PC-9 (cell line): ENCODE results near the gene VPS29. TPM values are rescaled to one million over a fixed set of nuclear protein-coding genes. Genes with fewer than 3 reads are reported as not detected.

Experiments
- BruUV-seq: library from RNA; stranded (reverse); fragments of 400-500 nt; replicated peaks from 2 replicates; lab custom pipeline; 2021; lab: Mats Ljungman, UMichigan
- CTCF ChIA-PET: fragments of 300-600 bp; sonication (Branson Sonifier 250); formaldehyde crosslinking; loops from one replicate; lab custom pipeline; 2022; ENCODE audit warnings: antibody characterized with exemption; lab: Charles Lee
- POLR2A ChIA-PET: fragments of 300-600 bp; sonication (Branson Sonifier 250); formaldehyde crosslinking; loops from one replicate; lab custom pipeline; 2022; ENCODE audit warnings: antibody characterized with exemption; ENCODE audit not compliant: unreplicated experiment; lab: Charles Lee
- DNase-seq, 2 experiments: peaks; one replicate each; pipeline versions ENCODE4 v3.0.0 to v3.0.0-alpha.2; 2015 to 2022; ENCODE audit warnings: mixed read lengths in 1 of 2
- H2AFZ ChIP-seq: fragments of 200-600 bp; sonication (generic); 2 replicates; pipeline ENCODE4 v1.8.1; 2017; ENCODE audit warnings: antibody characterized with exemption
- H3F3A ChIP-seq: fragments of 200-600 bp; sonication (generic); 2 replicates; pipeline ENCODE4 v1.8.1; 2017; ENCODE audit warnings: antibody characterized with exemption, mild to moderate bottlenecking, low read depth; ENCODE audit not compliant: insufficient read depth
- H3K27ac ChIP-seq: fragments of 200-600 bp; sonication (generic); 2 replicates; pipeline ENCODE4 v1.6.1; 2016; ENCODE audit warnings: mixed run types
- H3K27me3 ChIP-seq: fragments of 200-600 bp; sonication (generic); 2 replicates; pipeline ENCODE4 v1.6.1; 2016; ENCODE audit warnings: low read depth, mixed run types; ENCODE audit not compliant: insufficient read depth
- H3K36me3 ChIP-seq: fragments of 200-600 bp; sonication (generic); 2 replicates; pipeline ENCODE4 v1.6.1; 2016; ENCODE audit warnings: low read depth, mixed run types
- H3K4me1 ChIP-seq: fragments of 200-600 bp; sonication (generic); replicated peaks from 2 replicates; pipeline ENCODE4 v1.6.1; 2016; ENCODE audit warnings: mixed run types; ENCODE audit not compliant: insufficient read depth
- H3K4me2 ChIP-seq: fragments of 200-600 bp; sonication (generic); 2 replicates; pipeline ENCODE4 v1.6.1; 2017; ENCODE audit warnings: mixed run types
- H3K4me3 ChIP-seq: fragments of 200-600 bp; sonication (generic); 2 replicates; pipeline ENCODE4 v1.6.1; 2016; ENCODE audit warnings: mixed run types
- H3K79me2 ChIP-seq: fragments of 200-600 bp; sonication (generic); 2 replicates; pipeline ENCODE4 v1.6.1; 2017; ENCODE audit warnings: low read depth, mixed run types
- H3K9me2 ChIP-seq: fragments of 200-600 bp; sonication (generic); 2 replicates; pipeline ENCODE4 v1.8.1; 2017; ENCODE audit warnings: mild to moderate bottlenecking; ENCODE audit not compliant: insufficient read depth
- H3K9me3 ChIP-seq: fragments of 200-600 bp; sonication (generic); 2 replicates; pipeline ENCODE4 v1.8.1; 2016; ENCODE audit warnings: low read depth; ENCODE audit not compliant: insufficient read depth
- H4K20me1 ChIP-seq: fragments of 200-600 bp; sonication (generic); 2 replicates; pipeline ENCODE4 v1.8.1; 2017; ENCODE audit not compliant: insufficient read depth
- EZH2 ChIP-seq: fragments of 200-600 bp; sonication (generic); IDR thresholded peaks from 2 replicates; pipeline ENCODE4 v1.8.0; 2017; ENCODE audit warnings: antibody characterized with exemption, low read depth
- intact Hi-C: fragments of 100-400 bp; cut with micrococcal nuclease; formaldehyde crosslinking; loops from one replicate; pipeline ENCODE4 v1.10.0; 2022; ENCODE audit not compliant: unreplicated experiment
- total RNA-seq: library from RNA; stranded (reverse); gene quantifications from 2 replicates; pipeline ENCODE4 v1.2.3, GENCODE V29; 2021
- TF ChIP-seq, protein P1 (sequence below): fragments of 200-600 bp; sonication (generic); conservative IDR thresholded peaks from 2 replicates; pipeline ENCODE4 v1.6.1; 2017; ENCODE audit warnings: mixed run types, antibody characterized with exemption, mild to moderate bottlenecking, moderate library complexity

The VPS29 gene
- total RNA-seq, 1 experiment from 2014 or later, result 114 TPM

DNA sequence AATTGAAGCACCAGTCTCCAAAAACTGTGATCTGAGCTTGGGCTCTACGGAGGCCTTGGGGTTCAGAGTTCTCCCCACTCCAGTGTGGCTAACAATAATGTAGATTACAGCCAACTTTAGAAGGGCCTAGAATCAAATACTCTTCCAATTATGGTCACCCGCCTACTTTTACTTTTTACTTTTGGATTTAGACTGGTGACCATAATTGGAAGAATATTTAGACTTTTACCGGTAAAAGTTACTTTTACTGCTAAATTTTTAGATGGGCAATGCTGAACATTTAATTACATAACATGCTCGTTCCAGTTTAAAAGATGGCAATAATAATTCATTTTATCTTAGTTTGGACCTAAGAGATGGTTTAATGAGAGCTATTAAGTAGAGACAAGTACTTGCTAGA, 42.1 kb upstream of the VPS29 start:
- ChIA-PET CTCF (no interaction called here), POLR2A (interaction anchor here (0.6 kb wide), 1 partner anchor 32 kb away, joined by 10 read pairs; no protein-coding TSS in a partner anchor)
- Histone ChIP-seq H3K79me2 (peaks cover 39% of the 10 kb centered on the region), H3K27ac (no peak overlapping the region), H3K36me3 (peaks cover 19% of the 10 kb centered on the region), H3F3A (peaks cover 17% of the 10 kb centered on the region; the same call in 1 of the 2 replicates), H3K9me3 (no peaks in the 10 kb centered on the region), H2AFZ (no peak overlapping the region), H3K27me3 (no peaks in the 10 kb centered on the region), H3K9me2 (no peaks in the 10 kb centered on the region), H3K4me1 (peaks cover 13% of the 10 kb centered on the region), H4K20me1 (no peaks in the 10 kb centered on the region; the same call in none of the 2 replicates), H3K4me3 (no peak overlapping the region), H3K4me2 (no peak overlapping the region)
- no TSS peak for BruUV-seq
- no peak for DNase-seq
- intact Hi-C loops, result no loop called here
- TF ChIP-seq, protein P1, sequence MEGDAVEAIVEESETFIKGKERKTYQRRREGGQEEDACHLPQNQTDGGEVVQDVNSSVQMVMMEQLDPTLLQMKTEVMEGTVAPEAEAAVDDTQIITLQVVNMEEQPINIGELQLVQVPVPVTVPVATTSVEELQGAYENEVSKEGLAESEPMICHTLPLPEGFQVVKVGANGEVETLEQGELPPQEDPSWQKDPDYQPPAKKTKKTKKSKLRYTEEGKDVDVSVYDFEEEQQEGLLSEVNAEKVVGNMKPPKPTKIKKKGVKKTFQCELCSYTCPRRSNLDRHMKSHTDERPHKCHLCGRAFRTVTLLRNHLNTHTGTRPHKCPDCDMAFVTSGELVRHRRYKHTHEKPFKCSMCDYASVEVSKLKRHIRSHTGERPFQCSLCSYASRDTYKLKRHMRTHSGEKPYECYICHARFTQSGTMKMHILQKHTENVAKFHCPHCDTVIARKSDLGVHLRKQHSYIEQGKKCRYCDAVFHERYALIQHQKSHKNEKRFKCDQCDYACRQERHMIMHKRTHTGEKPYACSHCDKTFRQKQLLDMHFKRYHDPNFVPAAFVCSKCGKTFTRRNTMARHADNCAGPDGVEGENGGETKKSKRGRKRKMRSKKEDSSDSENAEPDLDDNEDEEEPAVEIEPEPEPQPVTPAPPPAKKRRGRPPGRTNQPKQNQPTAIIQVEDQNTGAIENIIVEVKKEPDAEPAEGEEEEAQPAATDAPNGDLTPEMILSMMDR, result no peak
- no peak for TF ChIP-seq EZH2

DNA sequence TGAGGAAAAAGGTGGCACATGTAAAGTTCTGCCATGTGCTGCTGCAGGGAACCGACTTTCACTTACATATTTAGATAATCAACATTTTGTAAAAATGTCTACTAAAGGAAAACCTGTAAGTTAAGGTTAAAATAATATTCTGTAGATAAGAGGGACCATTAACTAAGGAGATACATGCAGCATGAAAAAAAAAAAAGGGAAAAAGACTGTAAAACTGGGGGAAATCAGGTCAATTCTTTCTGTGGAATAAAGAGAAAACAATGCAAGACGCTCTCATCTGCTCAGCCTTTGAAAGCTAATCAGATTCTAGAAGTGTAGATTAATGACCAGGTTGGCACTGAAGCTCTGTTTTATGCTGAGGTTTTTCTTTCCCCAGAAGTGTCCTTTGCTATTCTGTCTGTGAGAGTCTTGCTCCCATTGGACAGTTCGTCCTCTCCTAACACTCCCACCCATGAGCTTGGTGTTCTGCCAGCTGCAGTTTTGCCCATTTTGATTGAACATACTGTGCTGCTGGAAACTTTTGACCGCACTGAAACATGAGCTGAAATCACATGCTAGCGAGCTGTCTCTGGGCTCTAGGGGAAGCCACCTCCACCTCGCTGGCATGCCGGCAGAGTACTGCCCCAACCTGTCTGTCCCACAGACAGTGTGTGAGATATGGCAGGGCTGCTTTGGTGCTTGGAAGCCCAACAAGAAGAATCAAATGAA, 41.5 kb upstream of the VPS29 start:
- intact Hi-C loops, result no loop called here
- Histone ChIP-seq H3K9me2 (no peaks in the 10 kb centered on the region), H3K79me2 (peaks cover 34% of the 10 kb centered on the region), H3K27ac (no peak overlapping the region), H3F3A (peaks cover 17% of the 10 kb centered on the region; the same call in 1 of the 2 replicates), H2AFZ (no peak overlapping the region), H3K4me3 (no peak overlapping the region), H3K9me3 (no peaks in the 10 kb centered on the region), H3K27me3 (no peaks in the 10 kb centered on the region), H3K4me1 (peaks cover 13% of the 10 kb centered on the region), H4K20me1 (no peaks in the 10 kb centered on the region; the same call in 1 of the 2 replicates), H3K36me3 (peaks cover 25% of the 10 kb centered on the region), H3K4me2 (no peak overlapping the region)
- no peak for TF ChIP-seq EZH2
- TF ChIP-seq, protein P1, result no peak
- BruUV-seq, result no TSS peak
- no peak for DNase-seq
- CTCF ChIA-PET, result no interaction called here
- POLR2A ChIA-PET, result interaction anchor here (0.6 kb wide), 1 partner anchor 32 kb away, joined by 10 read pairs; no protein-coding TSS in a partner anchor

DNA sequence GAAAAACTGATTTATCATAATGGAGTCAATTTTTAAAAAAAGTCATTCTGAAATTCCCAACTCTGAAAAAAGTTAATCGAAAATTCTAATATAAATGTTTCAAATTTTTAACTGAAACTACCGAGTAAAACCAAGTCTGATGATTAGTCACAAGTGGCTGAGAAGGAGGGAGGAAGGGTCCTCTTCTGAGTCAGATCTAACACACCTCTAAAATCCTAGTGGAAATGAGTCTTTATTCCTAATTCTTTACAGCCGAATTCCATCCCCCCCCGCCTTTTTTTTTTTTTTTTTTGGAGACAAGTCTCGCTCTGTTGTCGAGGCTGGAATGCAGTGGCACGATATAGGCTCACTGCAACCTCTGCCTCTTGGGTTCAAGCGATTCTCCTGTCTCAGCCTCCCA, 38.1 kb upstream of the VPS29 start:
- CTCF ChIA-PET, result no interaction called here
- peaks cover 4% of the 10 kb centered on the region; the same call in 1 of the 2 replicates for H3K4me1 ChIP-seq
- no TSS peak for BruUV-seq

More for the DNA sequence above, 38.1 kb upstream of the VPS29 start:
- H3K4me2 ChIP-seq, result no peak overlapping the region
- intact Hi-C loops, result no loop called here
- no peak overlapping the region for H3K4me3 ChIP-seq
- H3K27me3 ChIP-seq, result no peaks in the 10 kb centered on the region
- H3K9me2 ChIP-seq, result no peaks in the 10 kb centered on the region
- no peak overlapping the region for H3K27ac ChIP-seq
- no peaks in the 10 kb centered on the region for H3K9me3 ChIP-seq
- TF ChIP-seq, protein P1, result no peak
- TF ChIP-seq EZH2, result no peak
- DNase-seq, result no peak
- H3K36me3 ChIP-seq, result peaks cover 36% of the 10 kb centered on the region
- H2AFZ ChIP-seq, result no peak overlapping the region
- H3F3A ChIP-seq, result peaks cover 11% of the 10 kb centered on the region; the same call in 1 of the 2 replicates
- peaks cover 19% of the 10 kb centered on the region for H3K79me2 ChIP-seq
- no peaks in the 10 kb centered on the region for H4K20me1 ChIP-seq
- POLR2A ChIA-PET, result no interaction called here
